B cell (primary cell): ENCODE results near the gene TPI1. TPM values are rescaled to one million over a fixed set of nuclear protein-coding genes. Genes with fewer than 3 reads are reported as not detected.

Experiments used
- polyA plus RNA-seq: library from polyadenylated mRNA; depleted of rRNA; stranded (reverse); fragments of >200 nt; gene quantifications from 2 replicates; pipeline ENCODE4 v1.2.3, GENCODE V29; 2012
- total RNA-seq, 2 donors: library from RNA; stranded (reverse); fragments of 120-200 nt in 1 of 2; gene quantifications; 1 replicate in 1 of 2; 2 replicates in 1 of 2; pipeline versions ENCODE4 v1.2.3 to v1.2.4, GENCODE V29; 2013 to 2022

The TPI1 gene
- total and polyA plus RNA-seq, 2 donors (not counting 1 experiment from before 2014, with no cell fraction given): 181 to 187 TPM

Other genes starting within 250 kb of the TPI1 start
- 59.6 and 60.4 TPM in 2 replicates for gene LPAR5, start 231.6 kb upstream of the TPI1 start, total RNA-seq
- 13.6 and 29.0 TPM in 2 replicates for gene LPAR5, start 231.6 kb upstream of the TPI1 start, polyA plus RNA-seq
- 11.9 and 12.3 TPM in 2 replicates for gene ACRBP, start 220.1 kb upstream of the TPI1 start, total RNA-seq
- gene ACRBP, start 220.1 kb upstream of the TPI1 start, polyA plus RNA-seq: 10.7 and 12.2 TPM in 2 replicates
- 81.1 TPM in 2 replicates for gene ING4, start 204.4 kb upstream of the TPI1 start, total RNA-seq
- 87.7 and 110 TPM in 2 replicates for gene ING4, start 204.4 kb upstream of the TPI1 start, polyA plus RNA-seq
- 108 and 115 TPM in 2 replicates for gene ZNF384, start 178.2 kb upstream of the TPI1 start, total RNA-seq
- 64.8 and 83.4 TPM in 2 replicates for gene ZNF384, start 178.2 kb upstream of the TPI1 start, polyA plus RNA-seq
- gene PIANP, start 166.7 kb upstream of the TPI1 start, total RNA-seq: 0.51 and 0.54 TPM in 2 replicates
- 0.23 and 0.24 TPM in 2 replicates for gene PIANP, start 166.7 kb upstream of the TPI1 start, polyA plus RNA-seq
- gene COPS7A, start 143.5 kb upstream of the TPI1 start, total RNA-seq: 28.3 and 29.4 TPM in 2 replicates
- 42.3 and 46.0 TPM in 2 replicates for gene COPS7A, start 143.5 kb upstream of the TPI1 start, polyA plus RNA-seq
- 97.2 and 106 TPM in 2 replicates for gene MLF2, start 114.4 kb upstream of the TPI1 start, total RNA-seq
- gene MLF2, start 114.4 kb upstream of the TPI1 start, polyA plus RNA-seq: 190 and 205 TPM in 2 replicates
- gene PTMS, start 101.2 kb upstream of the TPI1 start, total RNA-seq: 2.1 and 3.4 TPM in 2 replicates
- 1.0 and 2.2 TPM in 2 replicates for gene PTMS, start 101.2 kb upstream of the TPI1 start, polyA plus RNA-seq
- not detected in 2 replicates for gene LAG3, start 95.0 kb upstream of the TPI1 start, total RNA-seq
- not detected in 2 replicates for gene LAG3, start 95.0 kb upstream of the TPI1 start, polyA plus RNA-seq
- gene CD4, start 78.0 kb upstream of the TPI1 start, total RNA-seq: 0.49 TPM in 2 replicates
- 2.1 and 2.2 TPM in 2 replicates for gene CD4, start 78.0 kb upstream of the TPI1 start, polyA plus RNA-seq
- gene GPR162, start 45.7 kb upstream of the TPI1 start, total RNA-seq: not detected in 2 replicates
- 0.50 and 0.54 TPM in 2 replicates for gene GPR162, start 45.7 kb upstream of the TPI1 start, polyA plus RNA-seq
- gene P3H3, start 39.1 kb upstream of the TPI1 start, total RNA-seq: 0.22 TPM in 1 of 2 replicates, not detected in the other
- gene P3H3, start 39.1 kb upstream of the TPI1 start, polyA plus RNA-seq: 0.09 and 0.85 TPM in 2 replicates
- 0.27 and 0.49 TPM in 2 replicates for gene GNB3, start 26.6 kb upstream of the TPI1 start, total RNA-seq
- gene GNB3, start 26.6 kb upstream of the TPI1 start, polyA plus RNA-seq: 0.27 and 0.71 TPM in 2 replicates
- gene CDCA3, start 16.2 kb upstream of the TPI1 start, total RNA-seq: 1.6 and 1.8 TPM in 2 replicates
- 2.0 and 2.3 TPM in 2 replicates for gene CDCA3, start 16.2 kb upstream of the TPI1 start, polyA plus RNA-seq
- 56.8 and 59.7 TPM in 2 replicates for gene USP5, start 15.4 kb upstream of the TPI1 start, total RNA-seq
- gene USP5, start 15.4 kb upstream of the TPI1 start, polyA plus RNA-seq: 35.1 and 35.5 TPM in 2 replicates
- 13.5 and 16.0 TPM in 2 replicates for gene SPSB2, start 5.8 kb downstream of the TPI1 start, total RNA-seq
- 6.4 and 9.4 TPM in 2 replicates for gene SPSB2, start 5.8 kb downstream of the TPI1 start, polyA plus RNA-seq
- gene LRRC23, start 37.3 kb downstream of the TPI1 start, total RNA-seq: 14.4 and 15.5 TPM in 2 replicates
- 5.3 and 7.0 TPM in 2 replicates for gene LRRC23, start 37.3 kb downstream of the TPI1 start, polyA plus RNA-seq
- gene ENO2, start 47.0 kb downstream of the TPI1 start, total RNA-seq: 55.3 and 59.7 TPM in 2 replicates
- 32.9 and 42.5 TPM in 2 replicates for gene ENO2, start 47.0 kb downstream of the TPI1 start, polyA plus RNA-seq
- 49.5 and 50.8 TPM in 2 replicates for gene ATN1, start 60.4 kb downstream of the TPI1 start, total RNA-seq
- gene ATN1, start 60.4 kb downstream of the TPI1 start, polyA plus RNA-seq: 21.0 and 22.2 TPM in 2 replicates
- gene RNU7-1, start 76.3 kb downstream of the TPI1 start, total RNA-seq: not detected in 2 replicates
- gene RNU7-1, start 76.3 kb downstream of the TPI1 start, polyA plus RNA-seq: not detected in 2 replicates
- gene C12orf57, start 76.5 kb downstream of the TPI1 start, total RNA-seq: 90.9 and 95.0 TPM in 2 replicates
- gene C12orf57, start 76.5 kb downstream of the TPI1 start, polyA plus RNA-seq: 430 and 460 TPM in 2 replicates
- 311 and 312 TPM in 2 replicates for gene PTPN6, start 83.8 kb downstream of the TPI1 start, total RNA-seq
- 674 and 874 TPM in 2 replicates for gene PTPN6, start 83.8 kb downstream of the TPI1 start, polyA plus RNA-seq
- gene PHB2, start 103.1 kb downstream of the TPI1 start, total RNA-seq: 158 and 171 TPM in 2 replicates
- 199 and 269 TPM in 2 replicates for gene PHB2, start 103.1 kb downstream of the TPI1 start, polyA plus RNA-seq
- 65.1 and 67.0 TPM in 2 replicates for gene EMG1, start 103.4 kb downstream of the TPI1 start, total RNA-seq
- gene EMG1, start 103.4 kb downstream of the TPI1 start, polyA plus RNA-seq: 16.5 and 25.5 TPM in 2 replicates
- gene LPCAT3, start 150.9 kb downstream of the TPI1 start, total RNA-seq: 26.2 and 26.3 TPM in 2 replicates
- gene LPCAT3, start 150.9 kb downstream of the TPI1 start, polyA plus RNA-seq: 14.7 and 17.6 TPM in 2 replicates
- 0.64 and 0.78 TPM in 2 replicates for gene C1S, start 193.2 kb downstream of the TPI1 start, total RNA-seq
- 0.21 and 2.3 TPM in 2 replicates for gene C1S, start 193.2 kb downstream of the TPI1 start, polyA plus RNA-seq
- 1.2 and 2.0 TPM in 2 replicates for gene C1R, start 224.9 kb downstream of the TPI1 start, total RNA-seq
- gene C1R, start 224.9 kb downstream of the TPI1 start, polyA plus RNA-seq: 1.5 and 3.1 TPM in 2 replicates
- gene C1RL, start 241.7 kb downstream of the TPI1 start, total RNA-seq: 24.9 and 28.9 TPM in 2 replicates
- 13.5 and 14.3 TPM in 2 replicates for gene C1RL, start 241.7 kb downstream of the TPI1 start, polyA plus RNA-seq